ENCODE results near the gene PRC1.

GRCh38 chr15:90990446-90990845 is 3.9 kb downstream of the PRC1 start:
- no peak for TF ChIP-seq POLR2A (IDR thresholded peaks at IDR 0.05)
- no peak for TF ChIP-seq CTCF (IDR thresholded peaks at IDR 0.05)
- no peak for TF ChIP-seq EP300 (IDR thresholded peaks at IDR 0.05)
